Endothelial cell of umbilical vein (primary cell): ENCODE measurements around the gene MPP3.

Experiments used
- POLR2A ChIP-seq: IDR thresholded peaks from 2 replicates; pipeline ENCODE4 v1.6.1; 2012; ENCODE audit warnings: low read depth, mild to moderate bottlenecking, control low read depth, low read length
- TF ChIP-seq, protein P1 (sequence below), 2 donors: IDR thresholded peaks; 1 replicate in 1 of 2; 2 replicates in 1 of 2; pipeline ENCODE4 v1.5.1; 2011; ENCODE audit warnings: low read length in 2 of 2, mild to moderate bottlenecking in 2 of 2, moderate library complexity in 2 of 2, control low read depth in 1 of 2, inconsistent platforms in 1 of 2, low read depth in 1 of 2; ENCODE audit not compliant: insufficient read depth in 1 of 2; ENCODE audit errors: extremely low read depth in 1 of 2
- TF ChIP-seq, protein P2 (sequence below): IDR thresholded peaks from 2 replicates; pipeline ENCODE4 v1.6.1; 2011; ENCODE audit not compliant: insufficient read depth, insufficient read length

DNA sequence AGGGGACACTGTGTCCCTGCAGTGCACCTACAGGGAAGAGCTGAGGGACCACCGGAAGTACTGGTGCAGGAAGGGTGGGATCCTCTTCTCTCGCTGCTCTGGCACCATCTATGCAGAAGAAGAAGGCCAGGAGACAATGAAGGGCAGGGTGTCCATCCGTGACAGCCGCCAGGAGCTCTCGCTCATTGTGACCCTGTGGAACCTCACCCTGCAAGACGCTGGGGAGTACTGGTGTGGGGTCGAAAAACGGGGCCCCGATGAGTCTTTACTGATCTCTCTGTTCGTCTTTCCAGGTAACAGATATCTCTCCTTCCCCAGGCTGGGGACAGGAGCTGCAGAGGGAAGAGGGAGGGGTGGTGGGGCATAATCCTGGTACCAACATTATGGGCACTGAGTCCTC, 15.7 kb upstream of the MPP3 start:
- no peak for TF ChIP-seq POLR2A
- TF ChIP-seq, protein P1, sequence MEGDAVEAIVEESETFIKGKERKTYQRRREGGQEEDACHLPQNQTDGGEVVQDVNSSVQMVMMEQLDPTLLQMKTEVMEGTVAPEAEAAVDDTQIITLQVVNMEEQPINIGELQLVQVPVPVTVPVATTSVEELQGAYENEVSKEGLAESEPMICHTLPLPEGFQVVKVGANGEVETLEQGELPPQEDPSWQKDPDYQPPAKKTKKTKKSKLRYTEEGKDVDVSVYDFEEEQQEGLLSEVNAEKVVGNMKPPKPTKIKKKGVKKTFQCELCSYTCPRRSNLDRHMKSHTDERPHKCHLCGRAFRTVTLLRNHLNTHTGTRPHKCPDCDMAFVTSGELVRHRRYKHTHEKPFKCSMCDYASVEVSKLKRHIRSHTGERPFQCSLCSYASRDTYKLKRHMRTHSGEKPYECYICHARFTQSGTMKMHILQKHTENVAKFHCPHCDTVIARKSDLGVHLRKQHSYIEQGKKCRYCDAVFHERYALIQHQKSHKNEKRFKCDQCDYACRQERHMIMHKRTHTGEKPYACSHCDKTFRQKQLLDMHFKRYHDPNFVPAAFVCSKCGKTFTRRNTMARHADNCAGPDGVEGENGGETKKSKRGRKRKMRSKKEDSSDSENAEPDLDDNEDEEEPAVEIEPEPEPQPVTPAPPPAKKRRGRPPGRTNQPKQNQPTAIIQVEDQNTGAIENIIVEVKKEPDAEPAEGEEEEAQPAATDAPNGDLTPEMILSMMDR (IDR thresholded peaks at IDR 0.05; ENCODE audit: extremely low read depth in 1 of 2, insufficient read depth in 1 of 2, low read depth in 1 of 2, low read length in 2 of 2) = no peak
- TF ChIP-seq, protein P2, sequence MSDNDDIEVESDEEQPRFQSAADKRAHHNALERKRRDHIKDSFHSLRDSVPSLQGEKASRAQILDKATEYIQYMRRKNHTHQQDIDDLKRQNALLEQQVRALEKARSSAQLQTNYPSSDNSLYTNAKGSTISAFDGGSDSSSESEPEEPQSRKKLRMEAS = no peak
